ENCODE results near the gene ABCG5.

Gene ABCG5

DNA sequence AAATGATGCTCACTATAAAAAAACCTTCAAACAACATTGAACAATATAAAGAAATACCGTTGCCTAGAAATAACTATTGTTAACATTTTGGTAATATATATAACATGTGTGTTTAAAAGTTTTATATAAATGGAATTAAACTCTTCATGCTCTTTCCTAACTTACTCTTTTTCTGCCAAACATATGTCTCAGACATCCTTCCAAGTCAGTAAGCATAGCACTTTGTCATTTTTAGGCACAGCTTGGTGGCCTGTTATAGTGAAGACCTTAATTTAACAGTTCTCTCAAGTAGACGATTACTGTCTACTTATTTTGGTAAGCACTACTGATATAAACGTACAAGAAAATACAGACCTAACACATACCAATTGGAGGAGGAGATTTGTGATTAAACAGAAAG is 23.9 kb downstream of the ABCG5 start:
- no peak for DNase-seq (ENCODE audit: low read depth, low spot score)
- in situ Hi-C loops (cut with HindIII; ENCODE audit: low sequenced_read_pairs): no loop called here
- no peak for TF ChIP-seq CTCF (IDR thresholded peaks at IDR 0.05; ENCODE audit: low read depth, low read length)
- H3K4me3 ChIP-seq (ENCODE audit: low read depth, low read length): no peak overlapping the region

DNA sequence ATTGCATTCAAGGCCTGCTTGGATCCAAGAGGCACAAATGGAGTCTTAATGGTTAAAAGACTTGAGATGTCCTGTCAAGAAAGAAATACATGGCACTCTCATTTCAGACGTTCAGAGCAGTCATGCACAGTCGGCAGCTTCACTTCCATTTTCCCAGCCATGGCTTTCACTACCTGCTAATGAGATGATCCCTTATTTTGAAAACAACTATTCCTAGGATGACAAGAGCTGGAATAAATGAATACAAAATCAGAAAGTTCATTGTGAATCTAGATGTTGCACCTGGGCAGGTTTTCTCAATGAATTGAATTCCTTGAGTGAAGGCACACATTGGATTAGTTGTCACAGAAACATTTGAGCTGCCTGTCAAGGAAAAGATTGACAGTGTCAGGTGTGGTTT is 25.7 kb downstream of the ABCG5 start:
- DNase-seq (ENCODE audit: low read depth, low spot score): no peak
- in situ Hi-C loops (cut with HindIII; ENCODE audit: low sequenced_read_pairs): no loop called here
- no peak for TF ChIP-seq CTCF (IDR thresholded peaks at IDR 0.05; ENCODE audit: low read depth, low read length)
- H3K4me3 ChIP-seq (ENCODE audit: low read depth, low read length): no peak overlapping the region

GRCh38 chr2:43812006-43812405 is 26.6 kb downstream of the ABCG5 start:
- TF ChIP-seq CTCF (IDR thresholded peaks at IDR 0.05; ENCODE audit: low read depth, low read length): no peak
- in situ Hi-C loops (cut with HindIII; ENCODE audit: low sequenced_read_pairs): no loop called here
- DNase-seq (ENCODE audit: low read depth, low spot score): no peak
- H3K4me3 ChIP-seq (ENCODE audit: low read depth, low read length): no peak overlapping the region

DNA sequence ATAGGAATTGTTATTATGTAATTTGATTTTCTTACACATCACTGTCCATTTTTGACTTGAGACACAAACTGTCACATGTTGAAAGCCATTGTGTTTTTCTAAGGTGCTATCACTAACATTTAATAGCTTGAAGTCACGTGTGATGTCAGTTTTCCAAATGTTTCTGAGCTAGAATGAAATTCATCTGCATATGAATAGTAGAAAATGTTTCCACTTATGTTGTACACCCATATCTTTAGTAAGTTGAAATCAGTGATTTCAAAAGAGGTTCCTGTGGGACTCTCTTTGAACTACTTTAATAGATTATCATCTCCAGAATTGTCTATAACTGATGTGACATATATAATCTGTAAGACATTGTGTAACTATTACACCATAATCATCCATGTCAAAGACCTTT is 27.8 kb downstream of the ABCG5 start:
- DNase-seq (ENCODE audit: low read depth, low spot score): no peak
- in situ Hi-C loops (cut with HindIII; ENCODE audit: low sequenced_read_pairs): no loop called here
- no peak for TF ChIP-seq CTCF (IDR thresholded peaks at IDR 0.05; ENCODE audit: low read depth, low read length)
- no peak overlapping the region for H3K4me3 ChIP-seq (ENCODE audit: low read depth, low read length)

DNA sequence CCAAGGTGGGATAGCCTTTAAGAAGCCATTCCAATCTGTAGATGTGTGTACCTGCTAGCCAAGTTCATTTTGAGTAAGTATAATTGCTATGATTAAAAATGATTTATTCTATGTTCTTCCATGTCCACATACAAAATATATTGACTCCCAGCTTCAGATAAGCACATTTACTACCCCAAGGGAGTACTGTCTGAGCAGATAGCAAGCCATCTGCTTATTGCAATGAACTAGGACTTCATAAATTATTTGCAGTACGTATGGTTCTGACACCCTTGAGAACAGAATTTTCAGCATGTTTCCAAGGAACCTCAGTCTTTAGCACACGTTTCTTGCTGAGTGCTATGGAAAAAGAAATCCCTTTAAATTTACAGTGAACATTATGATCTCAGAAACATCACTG is 28.2 kb downstream of the ABCG5 start:
- DNase-seq (ENCODE audit: low read depth, low spot score): no peak
- no peak for TF ChIP-seq CTCF (IDR thresholded peaks at IDR 0.05; ENCODE audit: low read depth, low read length)
- H3K4me3 ChIP-seq (ENCODE audit: low read depth, low read length): no peak overlapping the region
- in situ Hi-C loops (cut with HindIII; ENCODE audit: low sequenced_read_pairs): no loop called here

- no peak for TF ChIP-seq CTCF (IDR thresholded peaks at IDR 0.05; ENCODE audit: low read depth, low read length)
- in situ Hi-C loops (cut with HindIII; ENCODE audit: low sequenced_read_pairs): no loop called here
- no peak overlapping the region for H3K4me3 ChIP-seq (ENCODE audit: low read depth, low read length)
Observed at GRCh38 chr2:43806719-43807031, 32.0 kb downstream of the ABCG5 start.

DNA sequence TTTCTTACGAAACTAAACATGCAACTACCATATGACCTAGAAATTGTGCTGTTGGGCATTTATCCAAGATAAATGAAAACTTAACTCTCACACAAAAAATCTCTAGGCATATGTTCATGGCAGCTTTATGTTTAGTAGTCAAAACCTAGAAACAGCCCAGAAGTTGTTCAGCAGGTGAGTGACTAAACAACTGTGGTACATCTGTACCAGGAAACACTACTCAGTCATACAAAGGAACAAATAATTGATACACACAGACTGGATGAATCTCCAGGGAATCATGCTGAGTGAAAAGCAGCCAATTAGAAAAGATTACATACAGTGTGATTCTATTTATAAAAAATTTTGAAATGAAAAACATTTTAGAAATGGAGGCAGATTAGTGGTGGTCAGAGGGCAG is 35.5 kb downstream of the ABCG5 start:
- in situ Hi-C loops (cut with HindIII; ENCODE audit: low sequenced_read_pairs): no loop called here
- no peak overlapping the region for H3K4me3 ChIP-seq (ENCODE audit: low read depth, low read length)
- no peak for DNase-seq (ENCODE audit: low read depth, low spot score)
- no peak for TF ChIP-seq CTCF (IDR thresholded peaks at IDR 0.05; ENCODE audit: low read depth, low read length)

More at GRCh38 chr2:43806719-43807031, 32.0 kb downstream of the ABCG5 start:
- no peak for DNase-seq (ENCODE audit: low read depth, low spot score)

Measured in astrocyte of the spinal cord (primary cell).